Measurements from ENCODE around the gene CCDC92. TPM values are rescaled to one million over a fixed set of nuclear protein-coding genes. Genes with fewer than 3 reads are reported as not detected.
"Not testable (repeated sequence)": the region's sequence is repeated elsewhere in the genome, so short reads cannot be mapped to it uniquely, and the experiment has no call there.

CCDC92 gene
- total RNA-seq, 1 donor from 2014 or later: 4.5 TPM

- TF ChIP-seq CTCF (IDR thresholded peaks at IDR 0.05; ENCODE audit: insufficient read depth, low read length, severe bottlenecking): no peak
- H3K27me3 ChIP-seq (ENCODE audit: control insufficient read depth, insufficient read depth, low read length): peaks cover 6% of the 10 kb centered on the region
- H3K4me3 ChIP-seq (ENCODE audit: low read depth, low read length): no peak overlapping the region
- FAIRE-seq (no peak), DNase-seq (ENCODE audit: low read depth) (no peak)
- no peaks in the 10 kb centered on the region for H3K36me3 ChIP-seq (ENCODE audit: control insufficient read depth, insufficient read depth, low read length)
Measured at GRCh38 chr12:123917337-123917850, 55.2 kb downstream of the CCDC92 start.

- FAIRE-seq (no peak), DNase-seq (ENCODE audit: low read depth) (peak; percentile 88)
- H3K36me3 ChIP-seq (ENCODE audit: control insufficient read depth, insufficient read depth, low read length): no peaks in the 10 kb centered on the region
- no peak overlapping the region for H3K4me3 ChIP-seq (ENCODE audit: low read depth, low read length)
- TF ChIP-seq CTCF (IDR thresholded peaks at IDR 0.05; ENCODE audit: insufficient read depth, low read length, severe bottlenecking): no peak
- peaks cover 6% of the 10 kb centered on the region for H3K27me3 ChIP-seq (ENCODE audit: control insufficient read depth, insufficient read depth, low read length)
Measured at GRCh38 chr12:123916729-123917128, 55.9 kb downstream of the CCDC92 start.

GRCh38 chr12:123914726-123915333, 57.8 kb downstream of the CCDC92 start:
- DNase-seq (ENCODE audit: low read depth) (no peak), FAIRE-seq (no peak)
- H3K4me3 ChIP-seq (ENCODE audit: low read depth, low read length): no peak overlapping the region
- no peaks in the 10 kb centered on the region for H3K36me3 ChIP-seq (ENCODE audit: control insufficient read depth, insufficient read depth, low read length)
- TF ChIP-seq CTCF (IDR thresholded peaks at IDR 0.05; ENCODE audit: insufficient read depth, low read length, severe bottlenecking): no peak
- peaks cover 6% of the 10 kb centered on the region for H3K27me3 ChIP-seq (ENCODE audit: control insufficient read depth, insufficient read depth, low read length)

GRCh38 chr12:123912415-123913380, 59.9 kb downstream of the CCDC92 start:
- DNase-seq (ENCODE audit: low read depth) (no peak), FAIRE-seq (no peak)
- Histone ChIP-seq H3K27me3 (ENCODE audit: control insufficient read depth, insufficient read depth, low read length) (peaks cover 6% of the 10 kb centered on the region), H3K36me3 (ENCODE audit: control insufficient read depth, insufficient read depth, low read length) (no peaks in the 10 kb centered on the region), H3K4me3 (ENCODE audit: low read depth, low read length) (no peak overlapping the region)
- TF ChIP-seq CTCF (IDR thresholded peaks at IDR 0.05; ENCODE audit: insufficient read depth, low read length, severe bottlenecking): no peak

- H3K4me3 ChIP-seq (ENCODE audit: low read depth, low read length); FAIRE-seq; H3K36me3 ChIP-seq (ENCODE audit: control insufficient read depth, insufficient read depth, low read length); DNase-seq (ENCODE audit: low read depth); H3K27me3 ChIP-seq (ENCODE audit: control insufficient read depth, insufficient read depth, low read length): not testable (repeated sequence)
Measured at GRCh38 chr12:123911672-123912409, 60.8 kb downstream of the CCDC92 start.

Data from bronchial epithelial cell (primary cell).